ENCODE measurements around the gene PHF12.
"Not testable (repeated sequence)": the region's sequence is repeated elsewhere in the genome, so short reads cannot be mapped to it uniquely, and the experiment has no call there.

The PHF12 gene

GRCh38 chr17:28953444-28954118 lies 2.3 kb upstream of the PHF12 start:
- no peak for FAIRE-seq

- peak; percentile 97 for FAIRE-seq
Measured at GRCh38 chr17:28951991-28952975, 965 bp upstream of the PHF12 start.

GRCh38 chr17:28950752-28951427 lies 428 bp downstream of the PHF12 start:
- no peak for FAIRE-seq

- no peak for FAIRE-seq
Measured at GRCh38 chr17:28950017-28950751, 1.1 kb downstream of the PHF12 start.

GRCh38 chr17:28949185-28950016 lies 1.9 kb downstream of the PHF12 start:
- FAIRE-seq: no peak

GRCh38 chr17:28948873-28949184 lies 2.5 kb downstream of the PHF12 start:
- no peak for FAIRE-seq

GRCh38 chr17:28948342-28948741 lies 3.0 kb downstream of the PHF12 start:
- no peak for FAIRE-seq

GRCh38 chr17:28947639-28948038 lies 3.7 kb downstream of the PHF12 start:
- FAIRE-seq: no peak

GRCh38 chr17:28946239-28946638 lies 5.1 kb downstream of the PHF12 start:
- FAIRE-seq: no peak

GRCh38 chr17:28944862-28945741 lies 6.2 kb downstream of the PHF12 start:
- FAIRE-seq: no peak

GRCh38 chr17:28944343-28944742 lies 7.0 kb downstream of the PHF12 start:
- no peak for FAIRE-seq

- no peak for FAIRE-seq
Measured at GRCh38 chr17:28942925-28943324, 8.4 kb downstream of the PHF12 start.

GRCh38 chr17:28941251-28941650 lies 10.1 kb downstream of the PHF12 start:
- no peak for FAIRE-seq

GRCh38 chr17:28940675-28941074 lies 10.6 kb downstream of the PHF12 start:
- no peak for FAIRE-seq

GRCh38 chr17:28940142-28940541 lies 11.2 kb downstream of the PHF12 start:
- no peak for FAIRE-seq

- FAIRE-seq: no peak
Measured at GRCh38 chr17:28938552-28938951, 12.8 kb downstream of the PHF12 start.

GRCh38 chr17:28937044-28937729 lies 14.1 kb downstream of the PHF12 start:
- FAIRE-seq: no peak

GRCh38 chr17:28935744-28936460 lies 15.4 kb downstream of the PHF12 start:
- no peak for FAIRE-seq

GRCh38 chr17:28934508-28934907 lies 16.8 kb downstream of the PHF12 start:
- not testable (repeated sequence) for FAIRE-seq
